B cell (primary cell): Measurements from ENCODE around the gene GNAT2.

Experiments used
- CTCF ChIP-seq: fragments of 200-600 bp; IDR thresholded peaks from one replicate; pipeline ENCODE4 v1.8.0; 2022; ENCODE audit warnings: antibody characterized with exemption, mild to moderate bottlenecking
- EZH2 ChIP-seq: IDR thresholded peaks from 2 replicates; pipeline ENCODE4 v1.6.1; 2012; ENCODE audit warnings: borderline replicate concordance, low read depth, mild to moderate bottlenecking, moderate library complexity, low read length; ENCODE audit not compliant: insufficient read depth, poor library complexity, severe bottlenecking

- TF ChIP-seq CTCF (no peak), EZH2 (no peak)
Measured at GRCh38 chr1:109650609-109651008, 31.2 kb upstream of the GNAT2 start.
